Measurements from ENCODE around the gene TMEM150B. TPM values are rescaled to one million over a fixed set of nuclear protein-coding genes. Genes with fewer than 3 reads are reported as not detected.
A peak's percentile ranks its signal among the peaks of the same experiment; 100 is the strongest.

The TMEM150B gene
- total and polyA plus RNA-seq, 2 experiments from 2014 or later = 0.29 TPM; not detected in 1

GRCh38 chr19:55352040-55352439 is 26.9 kb upstream of the TMEM150B start:
- Mint-ChIP-seq H3K27ac (no peak overlapping the region), H3K4me3 (no peak overlapping the region), H3K9me3 (no peaks in the 10 kb centered on the region), H3K36me3 (ENCODE audit: low read depth) (0 out of 3 replicates have a peak, but pooled peaks cover 4% of the 10 kb centered on the region), H3K27me3 (ENCODE audit: insufficient read depth, low read depth, poor library complexity) (peaks cover 64% of the 10 kb centered on the region), H3K4me1 (peaks cover 52% of the 10 kb centered on the region)
- TF ChIP-seq ETS1 (IDR thresholded peaks at IDR 0.05) (no peak), ZNF331 (CRISPR knock-in tag; IDR thresholded peaks at IDR 0.05; ENCODE audit: low read depth) (no peak), NANOG (IDR thresholded peaks at IDR 0.05; ENCODE audit: borderline replicate concordance) (no peak), CREB1 (CRISPR knock-in tag; IDR thresholded peaks at IDR 0.05; ENCODE audit: low read depth) (no peak), EZH2phosphoT487 (IDR thresholded peaks at IDR 0.05; ENCODE audit: unreplicated experiment) (no peak), EZH2 (IDR thresholded peaks at IDR 0.05; ENCODE audit: low read depth, unreplicated experiment) (no peak), ZNF114 (CRISPR knock-in tag; IDR thresholded peaks at IDR 0.05) (no peak), STAT1 (IDR thresholded peaks at IDR 0.05; ENCODE audit: unreplicated experiment) (no peak)
- Histone ChIP-seq H3K9me2 (ENCODE audit: insufficient read depth) (no peaks in the 10 kb centered on the region), H3K4me3 (no peak overlapping the region), H4K20me1 (replicated peaks; ENCODE audit: insufficient read depth) (no peaks in the 10 kb centered on the region), H3K27ac (ENCODE audit: low read depth) (no peak overlapping the region), H3K4me2 (no peak overlapping the region), H3K4me1 (ENCODE audit: insufficient read depth) (peaks cover 40% of the 10 kb centered on the region), H2AFZ (no peak overlapping the region), H3K79me2 (replicated peaks; ENCODE audit: insufficient read depth) (no peaks in the 10 kb centered on the region), H3K36me3 (ENCODE audit: insufficient read depth) (no peaks in the 10 kb centered on the region), H3K27me3 (ENCODE audit: insufficient read depth) (peaks cover 58% of the 10 kb centered on the region), H3F3A (replicated peaks; ENCODE audit: low read depth) (peaks cover 30% of the 10 kb centered on the region)
- DNase-seq (ENCODE audit: low spot score) = no peak
- no peak for ATAC-seq

- no peak overlapping the region for H3K27ac ChIP-seq (ENCODE audit: low read depth)
- H4K20me1 ChIP-seq (replicated peaks; ENCODE audit: insufficient read depth) = no peaks in the 10 kb centered on the region
- ATAC-seq = no peak
- H3K9me2 ChIP-seq (ENCODE audit: insufficient read depth) = no peaks in the 10 kb centered on the region
- peaks cover 52% of the 10 kb centered on the region for H3K4me1 Mint-ChIP-seq
- H3K27me3 Mint-ChIP-seq (ENCODE audit: insufficient read depth, low read depth, poor library complexity) = peaks cover 53% of the 10 kb centered on the region
- H3K4me3 ChIP-seq = no peak overlapping the region
- H3K4me1 ChIP-seq (ENCODE audit: insufficient read depth) = peaks cover 40% of the 10 kb centered on the region
- H3F3A ChIP-seq (replicated peaks; ENCODE audit: low read depth) = peaks cover 28% of the 10 kb centered on the region
- H3K79me2 ChIP-seq (replicated peaks; ENCODE audit: insufficient read depth) = no peaks in the 10 kb centered on the region
- TF ChIP-seq NANOG (IDR thresholded peaks at IDR 0.05; ENCODE audit: borderline replicate concordance) (no peak), POLR2AphosphoS5 (IDR thresholded peaks at IDR 0.05; ENCODE audit: low read depth) (0 out of 2 replicates have a peak, but pooled peaks have one; percentile 16)
- no peak overlapping the region for H3K4me2 ChIP-seq
- H2AFZ ChIP-seq = no peak overlapping the region
- H3K36me3 Mint-ChIP-seq (ENCODE audit: low read depth) = 0 out of 3 replicates have a peak, but pooled peaks cover 4% of the 10 kb centered on the region
- H3K36me3 ChIP-seq (ENCODE audit: insufficient read depth) = no peaks in the 10 kb centered on the region
- no peaks in the 10 kb centered on the region for H3K9me3 Mint-ChIP-seq
- DNase-seq (ENCODE audit: low spot score) = no peak
- peaks cover 45% of the 10 kb centered on the region for H3K27me3 ChIP-seq (ENCODE audit: insufficient read depth)
- no peak overlapping the region for H3K4me3 Mint-ChIP-seq
- no peak overlapping the region for H3K27ac Mint-ChIP-seq
These were observed 25.6 kb upstream of the TMEM150B start for GRCh38 chr19:55350620-55351315.

All from GM23338 (cell line).